Activated naive CD4-positive, alpha-beta T cell treated with Interleukin-2 at 50 U/mL for 16 hours (primary cell): ENCODE results near the gene GALNT1.

Experiments used
- DNase-seq: peaks from one replicate; pipeline ENCODE4 v3.0.0-alpha.2; 2020

Gene GALNT1

DNA sequence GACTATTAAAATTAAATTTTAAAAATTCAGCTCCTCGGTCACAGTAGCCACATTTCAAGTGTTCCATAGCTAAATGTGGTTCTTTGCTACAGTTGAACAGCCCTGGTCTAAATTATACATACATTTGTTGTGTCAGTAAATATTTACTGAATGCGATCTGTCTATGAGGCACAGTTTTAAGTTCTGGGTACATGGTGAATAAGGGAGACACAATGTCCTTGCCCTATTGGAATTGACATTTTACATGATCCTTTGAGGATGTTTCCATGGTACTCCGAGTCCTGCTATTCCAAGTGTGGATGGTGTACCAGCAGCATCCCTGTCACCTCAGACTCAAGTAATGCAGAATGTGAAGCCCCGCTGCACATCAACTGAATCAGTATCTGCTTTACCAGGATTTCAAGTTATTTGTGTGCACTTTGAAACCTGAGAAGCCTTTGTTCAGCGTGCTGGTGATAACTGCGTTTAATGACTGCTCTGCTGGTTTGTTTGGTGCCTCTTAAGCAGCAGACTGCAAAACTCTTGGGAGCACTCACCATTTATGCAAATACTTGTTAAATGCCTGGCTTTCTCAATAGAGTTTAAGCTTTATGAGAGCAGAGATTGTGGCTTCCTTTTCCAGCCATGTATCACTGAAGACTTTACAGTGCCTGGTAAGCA lies 1.5 kb downstream of the GALNT1 start:
- DNase-seq, result no peak

DNA sequence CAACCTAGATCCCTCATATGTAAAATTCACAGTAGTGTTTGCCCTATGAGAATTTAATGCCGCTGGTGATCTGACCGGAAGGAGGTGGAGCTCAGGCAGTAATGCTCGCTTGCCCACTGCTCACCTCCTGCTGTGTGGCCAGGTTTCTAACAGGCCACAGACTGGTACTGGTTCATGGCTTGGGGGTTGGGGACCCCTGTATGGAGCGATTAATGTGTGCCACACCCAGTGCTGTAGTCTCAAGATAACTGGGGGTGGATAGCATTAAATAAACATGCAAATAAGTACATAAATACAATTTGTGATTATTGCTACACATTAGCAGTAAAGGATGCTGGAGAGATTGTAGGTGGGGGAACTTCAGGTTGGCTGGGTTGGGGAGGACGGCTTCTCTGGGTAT lies 3.2 kb downstream of the GALNT1 start:
- DNase-seq, result no peak

DNA sequence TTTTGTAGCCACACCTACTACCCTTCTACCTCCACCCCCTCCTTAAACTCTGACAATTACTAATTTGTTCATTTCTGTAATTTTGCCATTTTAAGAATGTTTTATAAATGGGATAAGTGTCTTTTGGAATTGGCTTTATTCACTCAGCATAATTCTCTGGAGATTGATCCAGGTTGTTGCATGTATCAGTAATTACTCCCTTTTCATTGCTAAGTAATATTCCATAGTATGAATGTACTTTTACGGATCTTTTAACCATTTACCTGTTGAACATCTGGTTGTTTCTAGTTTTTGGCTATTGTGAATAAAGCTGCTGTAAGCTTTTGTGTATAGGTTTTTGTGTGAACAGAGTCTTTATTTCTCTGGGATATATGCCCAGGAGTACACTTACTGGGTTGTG lies 4.1 kb downstream of the GALNT1 start:
- DNase-seq, result no peak

DNA sequence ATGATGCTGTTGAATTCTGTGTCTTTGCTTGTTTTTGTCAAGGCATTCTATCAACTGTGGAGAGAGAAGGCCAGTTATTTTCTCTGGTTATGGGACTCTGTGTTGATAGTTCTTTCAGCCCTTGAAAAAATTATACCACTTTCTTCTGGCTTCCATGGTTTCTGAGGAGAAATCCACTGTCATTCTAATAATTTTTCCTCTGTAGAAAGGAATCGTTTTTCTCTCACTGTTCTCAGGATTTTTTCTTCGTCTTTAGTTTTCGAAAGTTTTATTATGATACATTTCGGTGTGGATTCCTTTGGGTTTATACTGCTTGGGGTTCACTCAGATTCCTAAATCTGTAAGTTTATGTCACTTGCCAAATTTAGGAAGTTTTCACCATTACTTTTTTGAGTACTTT lies 6.6 kb downstream of the GALNT1 start:
- DNase-seq, result no peak

DNA sequence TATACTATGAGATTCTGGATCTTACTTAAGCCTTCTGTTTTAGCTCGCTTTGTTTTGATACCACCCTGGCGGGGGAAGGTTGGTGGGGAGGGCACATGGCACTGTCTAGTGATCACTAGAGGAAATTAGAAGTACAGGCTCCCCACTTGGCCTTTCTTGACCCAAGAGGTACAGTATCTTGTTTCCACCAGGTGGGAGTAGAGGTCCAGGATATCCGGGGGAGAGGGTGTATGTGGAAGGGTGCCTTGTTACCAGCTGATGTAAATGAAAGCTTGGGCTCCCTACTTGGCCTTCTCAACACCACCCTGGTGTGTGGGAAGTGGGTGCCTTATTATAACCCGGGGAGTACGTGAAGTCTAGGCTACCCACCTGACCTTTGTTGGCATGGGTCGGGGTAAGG lies 7.5 kb downstream of the GALNT1 start:
- no peak for DNase-seq

DNA sequence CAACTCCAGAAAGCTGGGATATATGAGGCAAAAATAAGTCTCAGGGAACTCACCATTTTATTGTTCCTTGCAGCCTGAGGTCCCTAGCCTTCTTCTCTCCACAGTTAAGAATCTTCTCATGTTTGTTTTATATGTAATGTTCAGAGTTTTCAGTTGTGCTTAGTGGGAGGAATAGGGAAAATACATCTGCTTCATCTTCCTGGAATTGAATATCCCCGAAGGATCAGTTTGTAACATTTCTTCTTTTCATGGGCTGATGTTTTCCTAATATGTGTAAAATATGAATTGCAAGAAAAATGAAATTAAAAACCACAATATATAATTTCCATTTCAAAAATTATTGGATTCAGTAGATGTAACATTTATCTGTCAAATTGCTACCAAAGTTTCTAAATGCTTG lies 8.0 kb downstream of the GALNT1 start:
- DNase-seq, result no peak

DNA sequence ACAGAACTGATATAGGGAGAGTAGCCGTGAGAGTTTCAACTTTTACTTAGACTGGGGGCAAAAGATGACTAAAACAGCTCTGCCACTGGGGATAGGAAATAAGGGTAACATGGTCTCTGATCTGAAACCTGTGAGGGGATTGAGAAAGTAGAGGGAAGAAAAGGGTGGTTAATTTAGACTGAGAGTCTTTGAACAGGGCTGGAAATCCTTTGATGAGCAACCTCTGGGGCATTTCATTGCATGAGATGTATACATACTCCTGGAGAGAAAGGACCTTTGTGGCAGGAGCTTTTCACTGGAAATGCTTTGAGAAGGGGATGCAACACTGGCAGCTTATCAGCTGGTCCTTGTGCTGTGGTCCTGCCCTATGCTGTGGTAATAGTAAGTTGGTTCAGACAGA lies 9.4 kb downstream of the GALNT1 start:
- no peak for DNase-seq

DNA sequence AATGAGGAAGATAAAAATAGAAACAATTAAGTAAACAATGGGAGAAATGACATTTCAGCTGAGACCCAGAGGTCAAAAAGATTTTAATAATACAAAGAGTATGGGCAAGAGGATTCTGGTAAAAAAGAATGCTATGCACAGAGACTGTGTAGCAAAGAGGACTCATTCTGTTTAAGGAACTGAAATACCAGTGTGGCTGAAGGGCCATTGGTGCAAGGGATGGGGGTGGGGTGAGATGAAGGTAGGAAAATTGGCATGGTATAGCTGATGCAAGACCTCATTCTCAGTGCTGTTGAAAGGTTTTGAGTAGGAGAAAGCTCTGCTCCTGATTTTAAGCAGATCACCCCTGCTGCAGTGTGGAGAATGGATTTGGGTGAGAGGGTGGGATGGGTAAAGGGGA lies 10.8 kb downstream of the GALNT1 start:
- no peak for DNase-seq

DNA sequence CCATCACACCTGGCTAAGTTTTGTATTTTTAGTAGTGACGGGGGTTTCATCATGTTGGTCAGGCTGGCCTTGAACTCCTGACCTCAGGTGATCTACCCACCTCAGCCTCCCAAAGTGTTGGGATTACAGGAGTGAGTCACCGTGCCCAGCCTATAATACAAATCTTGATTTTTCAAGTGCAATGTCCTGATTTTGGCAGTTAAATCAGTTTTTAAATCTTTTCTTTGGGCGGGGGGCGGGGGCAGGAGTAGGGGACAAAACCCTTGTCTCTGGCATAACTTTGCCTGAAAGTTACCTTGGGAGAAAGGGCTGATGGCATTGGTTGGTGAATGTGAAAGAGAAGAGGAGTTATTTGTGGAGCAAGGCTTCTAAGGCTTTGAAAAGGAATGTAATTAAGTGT lies 12.3 kb downstream of the GALNT1 start:
- DNase-seq, result no peak

DNA sequence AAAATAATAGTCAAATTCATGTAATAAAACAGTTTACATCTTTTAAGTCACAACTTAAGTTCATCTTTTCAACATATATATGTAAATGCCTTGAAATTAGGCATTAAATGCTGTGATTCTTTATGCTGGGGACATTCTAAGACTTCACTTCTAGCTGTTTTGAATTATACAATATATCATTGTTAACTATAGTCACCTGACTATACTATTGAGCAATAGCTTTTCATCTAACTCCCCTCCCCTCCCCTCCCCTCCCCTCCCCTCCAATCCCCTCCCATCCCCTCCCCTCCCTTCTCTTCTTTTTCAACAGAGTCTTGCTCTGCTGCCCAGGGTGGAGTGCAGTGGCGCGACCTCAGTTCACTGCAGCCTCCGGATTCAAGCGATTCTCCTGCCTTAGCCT lies 16.2 kb downstream of the GALNT1 start:
- DNase-seq, result no peak

DNA sequence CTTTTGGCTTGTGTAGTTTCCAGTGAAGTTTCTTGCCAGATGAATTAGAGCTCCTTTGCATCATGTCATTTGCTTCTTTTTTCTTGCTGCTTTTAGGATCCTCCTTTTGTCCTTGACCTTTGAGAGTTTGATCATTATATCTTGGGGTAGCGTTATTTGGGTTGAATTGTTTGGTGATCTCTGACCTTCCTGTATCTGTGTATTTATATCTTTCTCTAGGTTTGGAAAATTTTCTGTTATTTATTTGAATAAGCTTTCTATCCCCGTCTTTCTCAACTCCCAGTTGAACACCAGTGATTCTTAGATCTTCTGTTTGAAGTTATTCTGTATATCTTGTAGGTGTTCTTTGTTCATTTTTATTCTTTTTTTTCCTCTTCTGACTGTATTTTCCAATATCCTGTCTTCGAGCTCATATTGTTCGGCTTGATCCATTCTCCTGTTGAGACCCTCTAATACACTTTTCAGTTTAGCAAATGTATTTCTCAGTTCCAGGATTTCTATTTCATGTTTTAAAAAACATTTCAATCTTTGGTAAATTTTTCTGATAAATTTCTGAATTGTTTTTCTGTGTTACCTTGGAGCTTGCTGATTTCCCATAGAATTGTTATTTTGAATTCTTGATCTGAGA lies 20.8 kb downstream of the GALNT1 start:
- no peak for DNase-seq

DNA sequence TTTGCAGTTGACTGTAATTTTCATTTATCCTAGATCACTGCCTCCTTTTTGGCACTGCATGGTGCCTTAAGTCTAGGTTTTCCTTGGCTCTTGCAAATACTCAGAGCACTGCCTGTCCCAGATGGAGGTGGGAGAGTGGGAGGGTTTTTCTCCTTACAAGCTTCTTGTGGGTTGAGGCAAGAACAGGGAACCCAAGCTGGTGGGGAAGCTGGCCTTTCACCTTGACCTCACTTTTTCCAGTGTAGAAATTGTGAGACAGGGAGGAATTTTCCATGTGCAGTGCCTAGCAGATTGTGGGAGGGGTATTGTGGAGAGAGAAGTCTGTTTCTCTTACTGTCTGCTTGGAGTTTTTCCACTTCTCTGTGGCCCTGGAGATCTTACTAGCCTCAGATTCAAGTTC lies 21.5 kb downstream of the GALNT1 start:
- no peak for DNase-seq

DNA sequence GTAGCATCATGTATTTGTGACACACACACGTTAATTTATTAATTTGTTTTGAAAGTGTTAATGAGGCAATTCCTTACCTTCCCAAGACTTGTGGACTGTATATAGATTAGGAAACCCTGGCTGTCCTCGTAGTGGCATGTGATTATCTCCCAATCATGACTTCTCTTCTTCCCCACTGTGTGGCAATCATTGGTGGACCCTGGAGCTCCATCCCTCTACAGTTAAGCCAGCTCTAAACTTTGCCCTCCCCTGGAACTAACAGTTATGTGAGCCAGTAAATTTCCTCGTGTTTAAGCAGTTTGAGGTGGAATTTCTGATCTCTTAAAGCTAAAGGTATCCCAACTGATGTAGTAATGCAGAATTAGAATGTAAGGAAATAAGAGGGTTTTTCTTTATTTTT lies 22.0 kb downstream of the GALNT1 start:
- DNase-seq, result no peak

DNA sequence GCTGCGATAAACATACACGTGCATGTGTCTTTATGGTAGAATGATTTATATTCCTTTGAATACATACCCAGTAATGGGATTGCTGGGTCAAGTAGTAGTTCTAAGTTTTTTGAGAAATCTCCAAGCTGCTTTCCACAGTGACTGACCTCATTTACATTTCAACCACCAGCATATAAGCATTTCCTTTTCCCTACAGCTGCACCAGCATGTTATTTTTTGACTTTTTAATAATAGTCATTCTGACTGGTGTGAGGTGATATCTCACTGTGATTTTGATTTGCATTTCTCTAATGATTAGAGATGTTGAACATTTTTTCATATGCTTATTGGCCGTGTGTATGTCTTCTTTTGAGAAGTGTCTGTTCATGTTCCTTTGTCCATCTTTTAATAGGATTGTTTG lies 22.8 kb downstream of the GALNT1 start:
- no peak for DNase-seq

DNA sequence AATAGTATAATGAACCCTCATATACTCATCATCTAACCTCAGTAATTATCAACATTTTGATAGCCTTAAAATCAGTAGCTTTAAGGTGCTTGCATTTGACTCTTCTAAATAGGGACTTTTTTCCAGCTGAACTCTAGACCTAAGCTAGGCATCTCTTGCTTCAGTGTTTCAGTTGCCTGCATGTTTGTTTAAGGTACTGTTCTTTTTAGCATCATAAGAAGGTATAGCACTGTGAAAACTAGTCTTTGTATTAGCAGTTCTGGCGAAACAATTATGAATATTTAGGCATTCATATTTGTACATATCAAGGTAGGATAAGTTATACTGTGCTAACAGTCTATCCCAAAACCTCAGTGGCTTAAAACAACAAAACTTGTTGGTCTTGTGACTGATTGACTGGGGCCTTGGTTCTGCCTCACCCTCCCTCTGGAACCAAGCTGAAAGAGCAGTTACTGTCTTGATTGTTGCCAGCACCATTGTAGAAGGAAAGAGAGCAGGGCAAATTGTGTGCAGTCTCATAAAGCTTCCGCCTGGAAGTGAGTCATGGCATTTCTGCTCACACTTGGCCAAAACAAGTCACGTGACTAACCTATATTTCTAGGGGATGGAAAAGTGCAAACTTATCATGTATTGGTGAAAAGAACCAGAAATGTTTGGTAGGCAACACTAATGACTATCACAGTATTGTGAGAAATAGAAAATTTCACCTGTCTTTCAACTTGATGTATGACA lies 24.3 kb downstream of the GALNT1 start:
- no peak for DNase-seq

DNA sequence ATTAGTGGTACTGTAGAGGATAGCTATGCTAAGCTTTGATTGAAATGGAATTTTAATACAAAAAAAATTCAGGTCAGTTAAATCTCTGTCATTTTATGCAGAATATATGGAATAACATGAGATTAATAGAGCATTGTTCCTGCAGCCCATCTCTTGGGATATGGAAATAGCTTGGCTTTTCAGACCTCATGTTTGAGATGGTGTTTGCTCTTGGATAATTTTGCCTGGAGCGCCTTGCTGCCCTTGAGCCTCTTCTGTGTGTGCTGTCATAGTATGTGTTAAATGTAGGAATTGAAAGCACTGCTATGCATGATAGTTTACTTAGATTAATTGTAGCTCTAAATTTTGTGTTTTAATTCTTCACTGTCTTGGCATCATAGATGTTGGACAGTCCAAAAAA lies 27.7 kb downstream of the GALNT1 start:
- no peak for DNase-seq

DNA sequence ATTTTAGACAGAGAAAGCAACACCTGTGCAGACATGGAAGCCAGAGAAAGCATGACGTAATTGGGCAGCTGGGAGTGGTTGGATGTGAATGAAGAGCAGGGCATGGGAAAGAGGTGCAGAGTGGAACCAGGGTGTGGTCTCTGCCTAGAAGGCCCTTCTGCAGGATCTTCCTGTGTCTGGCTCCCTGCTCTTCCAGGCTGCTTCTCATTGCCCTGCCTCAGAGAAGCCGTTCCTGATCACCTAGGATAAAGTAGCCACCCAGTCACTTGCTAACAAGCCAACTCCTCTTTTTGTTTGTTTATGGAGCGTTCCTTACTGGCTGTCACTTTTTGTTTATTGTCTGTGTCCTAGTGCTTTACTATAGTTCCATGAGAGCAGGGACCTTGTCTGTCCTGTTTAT lies 28.5 kb downstream of the GALNT1 start:
- DNase-seq, result no peak

DNA sequence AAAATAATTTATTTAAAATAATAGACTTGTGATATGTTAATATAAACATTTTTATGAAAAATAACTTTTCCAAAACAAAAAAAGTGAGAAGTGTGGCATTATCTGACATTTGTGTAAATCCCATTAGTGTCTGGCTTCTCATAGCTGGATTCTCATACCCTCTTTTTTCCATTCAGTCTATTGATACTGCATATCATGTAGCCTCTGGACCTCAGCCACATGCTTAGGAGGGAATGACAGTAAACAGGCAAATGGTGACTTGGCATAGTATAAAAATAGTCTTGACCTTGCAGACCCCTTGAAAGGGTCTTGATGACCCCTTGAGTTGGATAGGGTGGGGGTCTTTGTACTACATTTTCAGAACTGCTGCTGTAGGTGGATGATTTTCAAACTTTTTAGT lies 29.2 kb downstream of the GALNT1 start:
- DNase-seq, result no peak

DNA sequence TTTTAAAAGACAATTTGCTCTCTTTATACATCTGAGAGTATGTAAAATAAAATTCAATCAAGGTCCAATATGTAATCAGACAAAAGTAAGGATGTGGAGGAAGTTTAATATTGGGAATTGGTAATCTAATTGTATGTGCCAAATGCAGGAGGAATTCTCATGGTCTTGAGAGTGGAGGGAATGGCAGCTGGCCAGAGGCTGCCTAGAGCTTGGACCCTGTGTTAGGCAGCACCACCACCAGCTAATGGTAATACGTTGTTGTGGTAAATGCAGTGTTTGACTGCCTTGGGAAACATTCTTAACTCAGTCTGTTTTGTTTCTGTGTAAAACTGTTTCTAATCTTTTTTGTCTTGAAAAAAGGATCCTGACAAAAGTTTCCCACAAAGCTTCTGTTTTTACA lies 30.0 kb downstream of the GALNT1 start:
- DNase-seq, result no peak

DNA sequence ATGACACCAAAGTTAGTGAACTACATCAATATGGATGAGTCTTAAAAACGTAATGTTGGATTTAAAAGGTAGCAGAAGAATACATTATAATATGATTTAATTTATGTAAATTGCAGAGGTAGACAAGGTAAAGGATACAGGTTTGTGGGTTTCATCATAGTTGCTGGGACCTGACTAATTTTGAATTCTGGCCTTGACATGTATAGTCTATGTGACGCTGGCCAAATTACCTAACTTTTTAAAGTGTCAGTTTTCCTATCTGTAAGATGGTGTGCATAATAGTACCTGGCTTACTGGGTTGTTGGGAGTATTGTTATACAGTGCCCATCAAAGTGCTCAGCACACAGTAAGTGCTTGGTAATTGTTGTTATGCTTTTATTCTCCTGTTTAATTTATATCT lies 34.5 kb downstream of the GALNT1 start:
- no peak for DNase-seq

DNA sequence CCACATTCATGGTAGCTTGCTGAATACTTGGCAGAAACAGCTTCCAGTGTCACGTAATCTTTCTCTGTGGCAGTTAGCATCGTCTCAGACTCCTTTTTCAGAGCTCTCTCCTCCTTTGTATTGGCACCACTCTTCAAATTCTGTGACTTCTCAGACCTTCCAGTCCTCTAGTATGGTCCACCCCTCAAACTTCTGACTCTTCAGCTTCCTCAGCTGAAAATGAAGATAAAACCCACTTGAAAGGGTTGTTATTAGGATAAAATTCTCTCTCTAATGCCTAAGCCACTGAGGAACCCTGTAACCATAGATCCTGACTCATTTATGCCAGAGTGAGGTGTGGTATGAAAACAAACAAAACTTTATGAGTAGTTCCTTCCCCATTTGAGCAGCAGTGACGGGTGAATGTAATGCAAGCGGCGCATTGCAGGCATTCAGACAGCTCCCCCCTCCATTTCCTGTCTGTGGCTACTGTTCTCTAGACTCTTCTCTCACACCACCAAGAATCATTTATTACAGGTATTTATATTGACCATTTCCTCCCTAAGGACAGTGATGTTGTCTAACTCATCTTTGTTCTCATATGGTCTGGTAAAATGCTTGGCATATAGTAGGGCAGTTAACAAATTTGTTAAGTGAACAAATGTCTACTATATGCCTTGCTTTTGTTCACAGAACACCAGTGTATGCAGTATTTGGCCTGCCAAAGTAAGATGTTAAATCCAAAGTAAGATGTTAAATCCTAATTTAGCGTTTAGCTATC lies 35.3 kb downstream of the GALNT1 start:
- peak; percentile 70 for DNase-seq

DNA sequence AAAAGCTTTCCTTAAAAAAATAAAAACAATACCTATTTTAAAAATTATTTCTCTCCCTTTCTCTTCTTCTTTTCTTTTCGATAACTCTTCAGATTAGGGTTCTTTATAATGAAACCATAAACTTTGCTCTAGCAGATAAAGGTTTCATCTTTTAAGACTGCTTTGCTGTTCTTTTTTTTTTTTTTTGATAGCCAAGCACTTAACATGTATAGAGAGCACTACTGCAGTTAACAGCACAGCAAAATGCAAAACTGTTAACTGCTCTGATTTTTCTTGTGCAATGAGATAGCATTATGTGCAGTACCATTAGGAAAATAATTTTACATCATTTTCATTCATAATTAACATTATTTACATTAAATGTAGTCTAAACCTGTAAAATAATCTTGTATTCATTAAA lies 36.3 kb downstream of the GALNT1 start:
- DNase-seq, result no peak

DNA sequence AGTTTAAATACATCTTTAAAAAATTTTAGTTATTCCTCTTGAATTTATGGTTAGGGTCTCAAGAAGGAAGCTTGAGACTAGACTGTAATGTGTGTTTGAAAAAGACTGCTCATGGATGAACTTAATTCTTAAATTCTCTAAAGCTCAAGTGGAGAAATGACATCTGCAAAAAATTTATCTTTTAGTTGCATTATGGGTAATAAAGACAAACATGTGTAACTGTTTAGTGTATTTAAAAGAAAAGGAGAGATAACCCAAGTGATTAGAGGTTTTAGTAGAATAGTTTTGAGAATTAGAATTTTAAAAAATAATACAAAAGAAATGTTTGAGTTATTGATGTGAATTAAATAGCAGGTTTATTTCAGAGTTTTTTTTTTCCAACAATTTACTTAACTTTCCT lies 36.7 kb downstream of the GALNT1 start:
- no peak for DNase-seq

DNA sequence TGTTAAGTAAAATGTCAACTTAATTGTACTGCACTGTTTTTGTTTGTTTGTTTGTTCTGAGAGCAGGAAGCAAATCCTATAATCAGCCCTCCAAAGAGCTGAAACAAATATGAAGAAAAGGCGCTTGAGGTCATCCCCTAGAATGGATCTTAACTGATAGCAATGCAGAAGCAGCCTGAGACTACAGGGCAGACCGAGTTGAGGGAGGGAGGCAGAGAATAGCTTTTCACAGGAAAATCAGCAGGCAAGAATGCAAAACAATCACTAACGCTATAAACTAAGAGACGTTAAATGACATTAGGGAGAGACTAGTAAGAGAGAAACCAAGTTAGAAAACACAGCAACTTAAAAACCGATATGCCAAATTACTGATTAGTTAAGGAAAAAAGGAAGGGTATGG lies 37.2 kb downstream of the GALNT1 start:
- no peak for DNase-seq
